CD4-positive, alpha-beta T cell treated with Interleukin-10 for 1 hour (primary cell): ENCODE results near the gene DYNLT1.
"Not testable (repeated sequence)": the region's sequence is repeated elsewhere in the genome, so short reads cannot be mapped to it uniquely, and the experiment has no call there.

Experiments
- DNase-seq: peaks from one replicate; pipeline ENCODE4 v3.0.0-alpha.2; 2020

Gene DYNLT1

GRCh38 chr6:158621694-158622544 lies 22.6 kb downstream of the DYNLT1 start:
- no peak for DNase-seq

- DNase-seq, result no peak
These were observed 23.4 kb downstream of the DYNLT1 start for GRCh38 chr6:158620963-158621693.

- no peak for DNase-seq
These were observed 24.4 kb downstream of the DYNLT1 start for GRCh38 chr6:158619922-158620801.

GRCh38 chr6:158618289-158618688 lies 26.3 kb downstream of the DYNLT1 start:
- DNase-seq, result not testable (repeated sequence)

- not testable (repeated sequence) for DNase-seq
These were observed 29.9 kb downstream of the DYNLT1 start for GRCh38 chr6:158614606-158615005.

- DNase-seq, result no peak
These were observed 32.8 kb downstream of the DYNLT1 start for GRCh38 chr6:158611541-158612370.

- no peak for DNase-seq
These were observed 33.5 kb downstream of the DYNLT1 start for GRCh38 chr6:158611039-158611438.

GRCh38 chr6:158610319-158610968 lies 34.1 kb downstream of the DYNLT1 start:
- no peak for DNase-seq

- no peak for DNase-seq
These were observed 34.9 kb downstream of the DYNLT1 start for GRCh38 chr6:158609455-158610155.

GRCh38 chr6:158608221-158608620 lies 36.3 kb downstream of the DYNLT1 start:
- DNase-seq, result no peak

- DNase-seq, result no peak
These were observed 37.0 kb downstream of the DYNLT1 start for GRCh38 chr6:158607411-158608170.

GRCh38 chr6:158606935-158607334 lies 37.6 kb downstream of the DYNLT1 start:
- no peak for DNase-seq

GRCh38 chr6:158606011-158606410 lies 38.5 kb downstream of the DYNLT1 start:
- DNase-seq, result not testable (repeated sequence)

GRCh38 chr6:158605266-158605878 lies 39.2 kb downstream of the DYNLT1 start:
- peak; percentile 61 for DNase-seq

- DNase-seq, result no peak
These were observed 40.5 kb downstream of the DYNLT1 start for GRCh38 chr6:158604048-158604406.

- no peak for DNase-seq
These were observed 41.1 kb downstream of the DYNLT1 start for GRCh38 chr6:158603261-158604047.

- DNase-seq, result no peak
These were observed 44.9 kb downstream of the DYNLT1 start for GRCh38 chr6:158599635-158600034.

- DNase-seq, result no peak
These were observed 47.0 kb downstream of the DYNLT1 start for GRCh38 chr6:158597565-158597964.

- DNase-seq, result no peak
These were observed 47.7 kb downstream of the DYNLT1 start for GRCh38 chr6:158596861-158597260.
